ENCODE data around the gene RBM15.

RBM15 gene

GRCh38 chr1:110326826-110327225 lies 12.4 kb upstream of the RBM15 start:
- TF ChIP-seq GLIS3 (CRISPR knock-in tag; IDR thresholded peaks at IDR 0.05) (no peak), BACH2 (CRISPR knock-in tag; IDR thresholded peaks at IDR 0.05; ENCODE audit: borderline replicate concordance) (no peak), ISL1 (CRISPR knock-in tag; IDR thresholded peaks at IDR 0.05) (no peak)
- no peak for ATAC-seq

GRCh38 chr1:110328274-110328673 lies 10.9 kb upstream of the RBM15 start:
- no peak for ATAC-seq
- TF ChIP-seq PATZ1 (CRISPR knock-in tag; IDR thresholded peaks at IDR 0.05; ENCODE audit: borderline replicate concordance) (no peak), OSR1 (CRISPR knock-in tag; IDR thresholded peaks at IDR 0.05) (no peak), ZNF565 (CRISPR knock-in tag; conservative IDR thresholded peaks at IDR 0.05; ENCODE audit: low read depth) (no peak), RARB (CRISPR knock-in tag; IDR thresholded peaks at IDR 0.05) (no peak), ZNF8 (CRISPR knock-in tag; IDR thresholded peaks at IDR 0.05) (no peak), CSRNP3 (CRISPR knock-in tag; IDR thresholded peaks at IDR 0.05) (no peak), ZFP3 (CRISPR knock-in tag; IDR thresholded peaks at IDR 0.05) (no peak), SNAI2 (CRISPR knock-in tag; IDR thresholded peaks at IDR 0.05) (no peak), CREB5 (CRISPR knock-in tag; IDR thresholded peaks at IDR 0.05; ENCODE audit: low read depth) (no peak), ZC3H10 (CRISPR knock-in tag; IDR thresholded peaks at IDR 0.05) (no peak), PPARA (CRISPR knock-in tag; IDR thresholded peaks at IDR 0.05; ENCODE audit: borderline replicate concordance) (no peak), ARNTL (CRISPR knock-in tag; IDR thresholded peaks at IDR 0.05; ENCODE audit: borderline replicate concordance, low read depth) (no peak), ESRRG (CRISPR knock-in tag; IDR thresholded peaks at IDR 0.05) (no peak), ISL1 (CRISPR knock-in tag; IDR thresholded peaks at IDR 0.05) (no peak), TCF4 (CRISPR knock-in tag; IDR thresholded peaks at IDR 0.05; ENCODE audit: borderline replicate concordance) (no peak), GLIS3 (CRISPR knock-in tag; IDR thresholded peaks at IDR 0.05) (no peak), CSDC2 (CRISPR knock-in tag; IDR thresholded peaks at IDR 0.05) (no peak), ZFP30 (CRISPR knock-in tag; IDR thresholded peaks at IDR 0.05) (no peak), TOX (CRISPR knock-in tag; IDR thresholded peaks at IDR 0.05; ENCODE audit: borderline replicate concordance) (no peak)

- TF ChIP-seq ZNF8 (CRISPR knock-in tag; IDR thresholded peaks at IDR 0.05) (no peak), POU6F1 (CRISPR knock-in tag; IDR thresholded peaks at IDR 0.05; ENCODE audit: borderline replicate concordance, low read depth) (no peak), SNAI2 (CRISPR knock-in tag; IDR thresholded peaks at IDR 0.05) (no peak), ZNF565 (CRISPR knock-in tag; conservative IDR thresholded peaks at IDR 0.05; ENCODE audit: low read depth) (no peak), CREB5 (CRISPR knock-in tag; IDR thresholded peaks at IDR 0.05; ENCODE audit: low read depth) (no peak), PPARA (CRISPR knock-in tag; IDR thresholded peaks at IDR 0.05; ENCODE audit: borderline replicate concordance) (no peak), ZFP3 (CRISPR knock-in tag; IDR thresholded peaks at IDR 0.05) (no peak), BACH2 (CRISPR knock-in tag; IDR thresholded peaks at IDR 0.05; ENCODE audit: borderline replicate concordance) (no peak), TOX (CRISPR knock-in tag; IDR thresholded peaks at IDR 0.05; ENCODE audit: borderline replicate concordance) (no peak), TCF4 (CRISPR knock-in tag; IDR thresholded peaks at IDR 0.05; ENCODE audit: borderline replicate concordance) (no peak), CSRNP3 (CRISPR knock-in tag; IDR thresholded peaks at IDR 0.05) (no peak), RARB (CRISPR knock-in tag; IDR thresholded peaks at IDR 0.05) (no peak), GLIS3 (CRISPR knock-in tag; IDR thresholded peaks at IDR 0.05) (no peak), ZFP30 (CRISPR knock-in tag; IDR thresholded peaks at IDR 0.05) (no peak), ZC3H10 (CRISPR knock-in tag; IDR thresholded peaks at IDR 0.05) (no peak), ARNTL (CRISPR knock-in tag; IDR thresholded peaks at IDR 0.05; ENCODE audit: borderline replicate concordance, low read depth) (no peak), CSDC2 (CRISPR knock-in tag; IDR thresholded peaks at IDR 0.05) (no peak), ESRRG (CRISPR knock-in tag; IDR thresholded peaks at IDR 0.05) (no peak), PATZ1 (CRISPR knock-in tag; IDR thresholded peaks at IDR 0.05; ENCODE audit: borderline replicate concordance) (no peak)
- no peak for ATAC-seq
These were observed 10.5 kb upstream of the RBM15 start for GRCh38 chr1:110328700-110329099.

Data from SK-N-SH treated with all-trans-retinoic acid at 6 μM for 48 hours (cell line).